ENCODE data around the gene RMND1. TPM values are rescaled to one million over a fixed set of nuclear protein-coding genes. Genes with fewer than 3 reads are reported as not detected.

The RMND1 gene
- total RNA-seq, result 10 to 100 TPM; 16.5 to 25.6 (median 21.0) TPM
- long read RNA-seq, donor 1, transcript RMND1-203 (12 exons, 2,003 nt), result major isoform, 6 of 14 reads
- long read RNA-seq, donor 1, partial matches to known transcripts, result 1 of 14 reads
- long read RNA-seq, donor 1, other reads (novel, unspliced or antisense), result 6 of 14 reads
- long read RNA-seq, donor 2, transcript RMND1-203 (12 exons, 2,003 nt), result major isoform, 9 of 15 reads
- long read RNA-seq, donor 2, partial matches to known transcripts, result 1 of 15 reads
- long read RNA-seq, donor 2, other reads (novel, unspliced or antisense), result 2 of 15 reads

GRCh38 chr6:151451950-151452749 lies at the start of gene RMND1:
TSS of gene RMND1 (minus strand) at chr6:151452126. CDS start at chr6:151445811, 6,315 bp downstream.
- peak; percentile 100 for DNase-seq
- peak; percentile 9 for TF ChIP-seq CTCF (IDR thresholded peaks at IDR 0.05)
- ATAC-seq, result peak; percentile 97
- Histone ChIP-seq H3K4me3 (peak within 1 kb of the TSS; percentile 79), H3K36me3 (ENCODE audit: low read depth) (peaks cover 5% of the 10 kb centered on the region), H3K4me1 (ENCODE audit: low read depth) (peaks cover 16% of the 10 kb centered on the region), H3K9me3 (no peaks in the 10 kb centered on the region)
- intact Hi-C loops (cut with DNase I, micrococcal nuclease), result no loop called here

DNA sequence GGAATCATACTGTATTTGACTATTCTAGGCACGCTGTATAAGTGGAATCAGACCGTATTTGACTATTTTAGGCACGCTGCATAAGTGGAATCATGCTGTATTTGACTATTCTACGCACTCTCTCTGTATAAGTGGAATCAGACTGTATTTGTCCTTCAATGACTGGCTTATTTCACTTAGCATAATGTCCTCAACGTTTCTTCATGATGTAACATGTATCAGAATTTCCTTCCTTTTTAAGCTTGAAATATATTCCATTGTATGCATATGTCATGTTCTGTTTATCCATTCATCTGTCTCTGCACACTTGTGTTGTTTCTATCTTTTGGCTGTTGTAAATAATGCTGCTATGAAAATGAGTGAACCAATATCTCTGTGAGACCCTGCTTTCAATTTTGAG lies 47.6 kb upstream of the RMND1 start:
- no peak for DNase-seq
- no peaks in the 10 kb centered on the region for H3K36me3 ChIP-seq (ENCODE audit: low read depth)
- H3K4me3 ChIP-seq, result no peak overlapping the region
- intact Hi-C loops (cut with DNase I, micrococcal nuclease), result no loop called here
- ATAC-seq, result no peak
- H3K4me1 ChIP-seq (ENCODE audit: low read depth), result no peaks in the 10 kb centered on the region
- H3K9me3 ChIP-seq, result no peaks in the 10 kb centered on the region
- no peak for TF ChIP-seq CTCF (IDR thresholded peaks at IDR 0.05)

GRCh38 chr6:151498327-151498726 lies 46.4 kb upstream of the RMND1 start:
- no peaks in the 10 kb centered on the region for H3K9me3 ChIP-seq
- intact Hi-C loops (cut with DNase I, micrococcal nuclease), result no loop called here
- TF ChIP-seq CTCF (IDR thresholded peaks at IDR 0.05), result no peak
- no peak overlapping the region for H3K4me3 ChIP-seq
- DNase-seq (no peak), ATAC-seq (peak; percentile 32)
- H3K36me3 ChIP-seq (ENCODE audit: low read depth), result no peaks in the 10 kb centered on the region
- no peaks in the 10 kb centered on the region for H3K4me1 ChIP-seq (ENCODE audit: low read depth)

DNA sequence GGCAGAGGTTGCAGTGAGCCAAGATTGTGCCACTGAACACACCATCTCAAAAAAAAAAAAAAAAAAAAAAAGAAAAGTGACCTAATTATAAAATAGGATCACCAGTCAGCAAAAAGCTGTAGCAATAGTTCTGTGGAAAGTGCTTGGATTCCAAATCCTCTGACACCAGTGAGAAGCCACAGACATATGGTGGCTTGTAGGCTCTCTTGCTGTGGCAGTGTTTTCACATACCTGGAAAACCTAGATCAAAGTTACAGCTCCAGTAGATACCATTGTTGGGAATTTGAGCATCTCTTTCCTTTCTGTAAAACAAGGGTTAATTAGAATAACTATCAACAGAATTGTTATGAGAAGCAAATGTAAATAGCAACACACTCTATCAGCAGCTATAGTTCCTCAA lies 46.0 kb upstream of the RMND1 start:
- intact Hi-C loops (cut with DNase I, micrococcal nuclease), result no loop called here
- Histone ChIP-seq H3K36me3 (ENCODE audit: low read depth) (no peaks in the 10 kb centered on the region), H3K4me1 (ENCODE audit: low read depth) (no peaks in the 10 kb centered on the region), H3K4me3 (no peak overlapping the region), H3K9me3 (no peaks in the 10 kb centered on the region)
- TF ChIP-seq CTCF (IDR thresholded peaks at IDR 0.05), result no peak
- ATAC-seq (no peak), DNase-seq (no peak)

DNA sequence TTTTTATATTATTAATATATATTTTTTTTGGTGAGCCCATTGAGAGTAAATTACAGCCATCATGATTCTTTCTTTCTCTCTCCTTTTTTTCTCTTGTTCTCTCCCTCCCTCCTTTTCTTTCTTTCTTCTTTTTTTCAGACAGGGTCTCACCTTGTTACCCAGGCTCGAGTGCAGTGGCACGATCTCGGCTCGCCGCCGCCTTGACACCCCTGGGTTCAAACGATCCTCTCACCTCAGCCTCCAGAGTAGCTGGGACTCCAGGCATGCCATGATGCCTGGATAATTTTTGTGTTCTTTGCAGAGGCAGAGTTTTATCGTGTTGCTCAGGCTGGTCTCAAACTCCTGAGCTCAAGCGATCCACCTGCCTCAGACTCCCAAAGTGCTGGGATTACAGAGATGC lies 43.5 kb upstream of the RMND1 start:
- intact Hi-C loops (cut with DNase I, micrococcal nuclease), result no loop called here
- Histone ChIP-seq H3K36me3 (ENCODE audit: low read depth) (no peaks in the 10 kb centered on the region), H3K4me3 (no peak overlapping the region), H3K4me1 (ENCODE audit: low read depth) (no peaks in the 10 kb centered on the region), H3K9me3 (no peaks in the 10 kb centered on the region)
- TF ChIP-seq CTCF (IDR thresholded peaks at IDR 0.05), result no peak
- no peak for ATAC-seq
- DNase-seq, result no peak
